H1 (cell line): Measurements from ENCODE around the gene GPC6.

Source experiments
- ASH2L ChIP-seq: fragments of 200-600, 300-600 bp; sonication (generic); IDR thresholded peaks from one replicate; pipeline ENCODE4 v1.7.1; 2017; ENCODE audit warnings: low read length
- CBX5 ChIP-seq: fragments of 300-800, 300-1000 bp; sonication (generic); IDR thresholded peaks from 2 replicates; pipeline ENCODE4 v1.7.1; 2016; ENCODE audit warnings: antibody characterized with exemption, low read length, low read depth
- HDAC2 ChIP-seq, 2 experiments: fragments of 300-600 bp in 1 of 2; sonication (generic) in 1 of 2; IDR thresholded peaks; 2 replicates each; pipeline ENCODE4 v1.6.1; 2011 to 2012; ENCODE audit warnings: low read depth in 2 of 2, low read length in 2 of 2, mild to moderate bottlenecking in 2 of 2, moderate library complexity in 2 of 2, borderline replicate concordance in 1 of 2, inconsistent platforms in 1 of 2
- POLR2A ChIP-seq, 2 experiments: IDR thresholded peaks; 1 replicate in 1 of 2; 2 replicates in 1 of 2; pipeline ENCODE4 v1.6.1; 2011; ENCODE audit warnings: low read depth in 2 of 2, low read length in 2 of 2, mild to moderate bottlenecking in 2 of 2; ENCODE audit errors: control extremely low read depth in 1 of 2
- POLR2AphosphoS5 ChIP-seq: IDR thresholded peaks from 2 replicates; pipeline ENCODE4 v1.6.1; 2011; ENCODE audit warnings: low read depth, low read length
- SIX5 ChIP-seq: IDR thresholded peaks from 2 replicates; pipeline ENCODE4 v1.6.1; 2011; ENCODE audit warnings: mild to moderate bottlenecking, low read depth, low read length
- ZNF274 ChIP-seq: IDR thresholded peaks from 2 replicates; pipeline ENCODE4 v1.7.0; 2012; ENCODE audit warnings: low read length, borderline replicate concordance; ENCODE audit errors: extremely low read depth
- TF ChIP-seq, protein P1 (sequence below), 3 experiments: IDR thresholded peaks; 1 replicate in 2 of 3; 2 replicates in 1 of 3; pipeline versions ENCODE4 v1.5.1 to v1.6.1; 2011; ENCODE audit warnings: low read length in 3 of 3, mild to moderate bottlenecking in 3 of 3, inconsistent platforms in 2 of 3, low read depth in 1 of 3, moderate library complexity in 1 of 3; ENCODE audit not compliant: insufficient read depth in 1 of 3; ENCODE audit errors: control extremely low read depth in 1 of 3
- TF ChIP-seq, protein P2 (sequence below): IDR thresholded peaks from 2 replicates; pipeline ENCODE4 v1.6.1; 2012; ENCODE audit warnings: inconsistent platforms
- TF ChIP-seq, protein P3 (sequence below): IDR thresholded peaks from 2 replicates; pipeline ENCODE4 v1.6.1; 2011; ENCODE audit warnings: low read length, improper control_type of control experiment

DNA sequence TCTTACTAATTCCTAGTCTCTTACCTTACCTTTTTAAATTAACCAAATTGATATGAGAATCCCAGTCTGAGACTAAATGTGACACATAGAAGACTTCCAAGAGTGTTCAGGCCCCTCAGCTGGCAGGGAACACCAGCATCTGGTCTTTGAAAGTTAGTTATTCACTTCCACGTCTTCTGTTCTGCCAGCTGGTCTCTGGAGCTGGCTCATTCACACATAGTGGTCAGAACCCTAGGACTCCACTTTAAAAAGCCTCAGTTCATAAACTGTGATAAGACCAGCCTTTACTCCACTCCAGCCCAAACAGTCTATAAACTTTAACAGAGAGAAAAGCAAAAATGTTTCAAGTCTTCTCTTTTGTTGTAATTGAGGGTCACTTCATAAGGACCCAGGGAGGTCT, 989.9 kb downstream of the GPC6 start:
- TF ChIP-seq, protein P1, sequence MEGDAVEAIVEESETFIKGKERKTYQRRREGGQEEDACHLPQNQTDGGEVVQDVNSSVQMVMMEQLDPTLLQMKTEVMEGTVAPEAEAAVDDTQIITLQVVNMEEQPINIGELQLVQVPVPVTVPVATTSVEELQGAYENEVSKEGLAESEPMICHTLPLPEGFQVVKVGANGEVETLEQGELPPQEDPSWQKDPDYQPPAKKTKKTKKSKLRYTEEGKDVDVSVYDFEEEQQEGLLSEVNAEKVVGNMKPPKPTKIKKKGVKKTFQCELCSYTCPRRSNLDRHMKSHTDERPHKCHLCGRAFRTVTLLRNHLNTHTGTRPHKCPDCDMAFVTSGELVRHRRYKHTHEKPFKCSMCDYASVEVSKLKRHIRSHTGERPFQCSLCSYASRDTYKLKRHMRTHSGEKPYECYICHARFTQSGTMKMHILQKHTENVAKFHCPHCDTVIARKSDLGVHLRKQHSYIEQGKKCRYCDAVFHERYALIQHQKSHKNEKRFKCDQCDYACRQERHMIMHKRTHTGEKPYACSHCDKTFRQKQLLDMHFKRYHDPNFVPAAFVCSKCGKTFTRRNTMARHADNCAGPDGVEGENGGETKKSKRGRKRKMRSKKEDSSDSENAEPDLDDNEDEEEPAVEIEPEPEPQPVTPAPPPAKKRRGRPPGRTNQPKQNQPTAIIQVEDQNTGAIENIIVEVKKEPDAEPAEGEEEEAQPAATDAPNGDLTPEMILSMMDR (IDR thresholded peaks at IDR 0.05; ENCODE audit: control extremely low read depth in 1 of 3, insufficient read depth in 1 of 3, low read depth in 1 of 3, low read length in 3 of 3): no peak
- no peak for TF ChIP-seq POLR2A (IDR thresholded peaks at IDR 0.05; ENCODE audit: control extremely low read depth in 1 of 2, low read depth in 2 of 2, low read length in 2 of 2)
- no peak for TF ChIP-seq SIX5
- no peak for TF ChIP-seq ASH2L
- TF ChIP-seq HDAC2 (IDR thresholded peaks at IDR 0.05; ENCODE audit: borderline replicate concordance in 1 of 2, low read depth in 2 of 2, low read length in 2 of 2): no peak
- TF ChIP-seq CBX5: no peak
- TF ChIP-seq, protein P2, sequence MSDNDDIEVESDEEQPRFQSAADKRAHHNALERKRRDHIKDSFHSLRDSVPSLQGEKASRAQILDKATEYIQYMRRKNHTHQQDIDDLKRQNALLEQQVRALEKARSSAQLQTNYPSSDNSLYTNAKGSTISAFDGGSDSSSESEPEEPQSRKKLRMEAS: no peak
- TF ChIP-seq, protein P3, sequence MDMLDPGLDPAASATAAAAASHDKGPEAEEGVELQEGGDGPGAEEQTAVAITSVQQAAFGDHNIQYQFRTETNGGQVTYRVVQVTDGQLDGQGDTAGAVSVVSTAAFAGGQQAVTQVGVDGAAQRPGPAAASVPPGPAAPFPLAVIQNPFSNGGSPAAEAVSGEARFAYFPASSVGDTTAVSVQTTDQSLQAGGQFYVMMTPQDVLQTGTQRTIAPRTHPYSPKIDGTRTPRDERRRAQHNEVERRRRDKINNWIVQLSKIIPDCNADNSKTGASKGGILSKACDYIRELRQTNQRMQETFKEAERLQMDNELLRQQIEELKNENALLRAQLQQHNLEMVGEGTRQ: no peak
- TF ChIP-seq POLR2AphosphoS5: no peak
- TF ChIP-seq ZNF274: no peak
